Keratinocyte (primary cell): ENCODE results near the gene PILRB.
"Not testable (repeated sequence)": the region's sequence is repeated elsewhere in the genome, so short reads cannot be mapped to it uniquely, and the experiment has no call there.

Experiments
- CTCF ChIP-seq, 3 experiments: IDR thresholded peaks in 1 of 3; conservative IDR thresholded peaks in 1 of 3; optimal IDR thresholded peaks in 1 of 3; 2 replicates in 2 of 3; 3 replicates in 1 of 3; pipeline versions ENCODE3 to v1.5.1; 2011; ENCODE audit warnings: low read length in 3 of 3, mild to moderate bottlenecking in 3 of 3, moderate library complexity in 2 of 3, control low read depth in 1 of 3, inconsistent platforms in 1 of 3; ENCODE audit not compliant: insufficient read depth in 2 of 3; ENCODE audit errors: extremely low read depth in 1 of 3
- EZH2 ChIP-seq: IDR thresholded peaks from one replicate; pipeline ENCODE4 v1.6.1; 2012; ENCODE audit warnings: inconsistent platforms, mild to moderate bottlenecking, low read length, moderate library complexity

GRCh38 chr7:100363797-100364196 is 5.9 kb downstream of the PILRB start:
- not testable (repeated sequence) for TF ChIP-seq CTCF (optimal IDR thresholded peaks at IDR 0.05 in 1 of 3, IDR thresholded peaks at IDR 0.05 in 1 of 3, conservative IDR thresholded peaks at IDR 0.05 in 1 of 3; ENCODE audit: extremely low read depth in 1 of 3, insufficient read depth in 2 of 3, low read length in 3 of 3); EZH2
